Measurements from ENCODE around the gene PDXK. TPM values are rescaled to one million over a fixed set of nuclear protein-coding genes. Genes with fewer than 3 reads are reported as not detected.
A peak's percentile ranks its signal among the peaks of the same experiment; 100 is the strongest.

Gene PDXK
- total RNA-seq, 1 donor from 2014 or later: 63.8 TPM

DNA sequence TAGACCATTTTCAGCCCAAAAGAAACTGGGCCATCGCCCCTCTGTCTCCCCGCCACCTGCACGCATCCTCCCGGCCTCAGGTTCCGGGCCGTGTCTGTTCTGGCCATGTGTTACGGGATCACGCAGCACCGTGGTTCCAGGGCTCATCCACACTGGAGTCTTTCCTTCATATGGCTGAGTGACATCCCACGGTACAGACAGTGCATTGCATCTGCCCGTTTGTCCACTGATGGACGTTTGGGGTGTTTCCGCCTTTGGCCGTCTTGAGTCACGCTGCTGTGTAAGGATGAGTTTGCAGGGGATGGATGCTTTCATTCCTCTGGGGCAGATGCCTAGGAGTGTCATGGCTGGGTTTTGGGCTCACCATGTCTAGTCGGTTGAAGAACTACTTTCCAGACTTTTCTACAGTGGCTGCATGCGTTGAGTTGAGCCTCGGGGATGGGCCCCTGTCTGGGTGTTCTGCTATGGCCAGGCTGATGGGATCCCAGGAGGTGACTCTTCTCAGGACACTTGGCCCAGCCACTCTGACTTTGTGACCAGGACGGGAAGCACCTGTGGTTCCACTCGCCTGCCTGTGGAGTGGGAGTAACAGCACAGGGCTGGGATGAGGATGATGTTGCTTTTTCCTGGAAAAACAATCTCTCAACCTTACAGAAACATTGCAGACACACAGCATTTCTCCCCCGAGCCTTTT lies 87.2 kb downstream of the PDXK start:
- Mint-ChIP-seq H3K27me3 (ENCODE audit: unreplicated experiment) (peaks cover 2% of the 10 kb centered on the region), H3K27ac (ENCODE audit: unreplicated experiment) (no peak overlapping the region), H3K4me1 (ENCODE audit: low read depth, unreplicated experiment) (no peaks in the 10 kb centered on the region), H3K36me3 (ENCODE audit: unreplicated experiment) (peaks cover 5% of the 10 kb centered on the region), H3K9me3 (ENCODE audit: unreplicated experiment) (no peaks in the 10 kb centered on the region), H3K4me3 (ENCODE audit: unreplicated experiment) (no peak overlapping the region)
- DNase-seq: no peak
- TF ChIP-seq, protein P1, sequence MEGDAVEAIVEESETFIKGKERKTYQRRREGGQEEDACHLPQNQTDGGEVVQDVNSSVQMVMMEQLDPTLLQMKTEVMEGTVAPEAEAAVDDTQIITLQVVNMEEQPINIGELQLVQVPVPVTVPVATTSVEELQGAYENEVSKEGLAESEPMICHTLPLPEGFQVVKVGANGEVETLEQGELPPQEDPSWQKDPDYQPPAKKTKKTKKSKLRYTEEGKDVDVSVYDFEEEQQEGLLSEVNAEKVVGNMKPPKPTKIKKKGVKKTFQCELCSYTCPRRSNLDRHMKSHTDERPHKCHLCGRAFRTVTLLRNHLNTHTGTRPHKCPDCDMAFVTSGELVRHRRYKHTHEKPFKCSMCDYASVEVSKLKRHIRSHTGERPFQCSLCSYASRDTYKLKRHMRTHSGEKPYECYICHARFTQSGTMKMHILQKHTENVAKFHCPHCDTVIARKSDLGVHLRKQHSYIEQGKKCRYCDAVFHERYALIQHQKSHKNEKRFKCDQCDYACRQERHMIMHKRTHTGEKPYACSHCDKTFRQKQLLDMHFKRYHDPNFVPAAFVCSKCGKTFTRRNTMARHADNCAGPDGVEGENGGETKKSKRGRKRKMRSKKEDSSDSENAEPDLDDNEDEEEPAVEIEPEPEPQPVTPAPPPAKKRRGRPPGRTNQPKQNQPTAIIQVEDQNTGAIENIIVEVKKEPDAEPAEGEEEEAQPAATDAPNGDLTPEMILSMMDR (IDR thresholded peaks at IDR 0.05; ENCODE audit: partially characterized antibody, unreplicated experiment): no peak

DNA sequence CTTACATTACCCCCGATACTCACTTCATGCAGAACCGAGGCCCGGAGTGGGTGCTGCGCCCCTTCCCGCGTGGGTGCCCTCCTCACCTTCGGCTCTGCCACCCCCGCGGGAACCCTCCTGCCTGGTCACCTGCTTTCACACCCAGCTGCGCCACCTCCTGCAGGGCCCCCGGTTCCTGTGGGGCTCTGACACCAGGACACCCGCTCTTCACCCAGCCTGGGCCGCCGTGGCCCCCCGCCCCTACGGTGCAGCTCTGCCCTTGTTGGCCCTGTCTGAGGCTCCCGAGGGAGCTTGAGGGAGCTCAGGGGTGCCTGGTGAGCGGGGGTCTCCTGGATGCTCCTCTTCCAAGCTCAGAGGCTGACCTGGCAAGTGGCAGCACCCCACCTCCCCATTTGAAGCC lies 89.4 kb downstream of the PDXK start:
- Mint-ChIP-seq H3K36me3 (ENCODE audit: unreplicated experiment) (peaks cover 5% of the 10 kb centered on the region), H3K27me3 (ENCODE audit: unreplicated experiment) (no peaks in the 10 kb centered on the region), H3K4me3 (ENCODE audit: unreplicated experiment) (no peak overlapping the region), H3K4me1 (ENCODE audit: low read depth, unreplicated experiment) (no peaks in the 10 kb centered on the region), H3K27ac (ENCODE audit: unreplicated experiment) (no peak overlapping the region), H3K9me3 (ENCODE audit: unreplicated experiment) (no peaks in the 10 kb centered on the region)
- DNase-seq: no peak
- TF ChIP-seq, protein P1 (IDR thresholded peaks at IDR 0.05; ENCODE audit: partially characterized antibody, unreplicated experiment): no peak

DNA sequence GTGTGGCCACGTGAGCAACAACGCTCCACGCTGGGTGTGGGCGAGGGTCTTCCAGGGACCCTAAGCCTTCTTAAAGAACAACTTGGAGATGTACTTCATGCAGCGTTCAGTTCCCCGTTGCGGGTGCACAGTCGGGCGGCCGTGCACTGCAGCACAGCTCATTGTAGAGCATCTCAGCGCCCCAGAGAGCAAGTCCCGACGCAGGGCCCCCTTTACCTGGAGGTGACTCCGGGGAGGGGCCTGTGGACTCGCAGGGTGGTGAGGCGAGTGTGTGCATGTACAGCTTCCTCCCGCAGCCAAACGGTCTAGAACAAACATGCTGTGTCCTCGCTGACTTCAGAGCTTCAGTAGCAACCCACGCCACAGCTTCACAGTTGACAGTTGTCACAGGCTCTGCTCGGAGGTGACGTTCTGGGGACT lies 89.9 kb downstream of the PDXK start:
- Mint-ChIP-seq H3K27ac (ENCODE audit: unreplicated experiment) (no peak overlapping the region), H3K9me3 (ENCODE audit: unreplicated experiment) (no peaks in the 10 kb centered on the region), H3K36me3 (ENCODE audit: unreplicated experiment) (peaks cover 5% of the 10 kb centered on the region), H3K4me3 (ENCODE audit: unreplicated experiment) (no peak overlapping the region), H3K4me1 (ENCODE audit: low read depth, unreplicated experiment) (no peaks in the 10 kb centered on the region), H3K27me3 (ENCODE audit: unreplicated experiment) (no peaks in the 10 kb centered on the region)
- DNase-seq: no peak
- TF ChIP-seq, protein P1 (IDR thresholded peaks at IDR 0.05; ENCODE audit: partially characterized antibody, unreplicated experiment): no peak

DNA sequence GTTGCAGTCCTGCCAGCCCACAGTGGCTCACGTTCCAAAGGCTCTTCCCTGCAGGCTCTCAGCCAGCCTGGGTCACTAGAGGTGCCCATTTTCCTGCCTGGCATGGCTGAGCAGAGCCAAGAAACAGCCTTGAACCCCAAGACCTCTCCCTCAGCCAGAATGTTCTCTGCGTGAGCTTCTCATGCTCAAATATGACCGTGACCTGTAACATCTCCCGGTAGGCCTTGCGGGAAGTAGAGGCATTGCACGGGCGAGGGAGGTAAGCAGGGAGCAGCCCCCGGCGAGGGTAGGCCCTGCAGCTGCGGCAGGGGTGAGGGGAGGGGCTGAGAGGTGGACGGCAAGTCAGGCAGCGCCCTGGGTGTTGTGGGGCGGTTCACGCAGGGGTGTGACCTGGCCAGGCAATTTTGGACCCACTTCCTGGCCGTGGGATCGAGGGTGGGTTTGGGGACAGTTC lies 90.4 kb downstream of the PDXK start:
- Mint-ChIP-seq H3K27ac (ENCODE audit: unreplicated experiment) (peak overlapping the region; percentile 52), H3K27me3 (ENCODE audit: unreplicated experiment) (no peaks in the 10 kb centered on the region), H3K36me3 (ENCODE audit: unreplicated experiment) (peaks cover 5% of the 10 kb centered on the region), H3K4me3 (ENCODE audit: unreplicated experiment) (no peak overlapping the region), H3K4me1 (ENCODE audit: low read depth, unreplicated experiment) (no peaks in the 10 kb centered on the region), H3K9me3 (ENCODE audit: unreplicated experiment) (no peaks in the 10 kb centered on the region)
- TF ChIP-seq, protein P1 (IDR thresholded peaks at IDR 0.05; ENCODE audit: partially characterized antibody, unreplicated experiment): no peak
- no peak for DNase-seq

DNA sequence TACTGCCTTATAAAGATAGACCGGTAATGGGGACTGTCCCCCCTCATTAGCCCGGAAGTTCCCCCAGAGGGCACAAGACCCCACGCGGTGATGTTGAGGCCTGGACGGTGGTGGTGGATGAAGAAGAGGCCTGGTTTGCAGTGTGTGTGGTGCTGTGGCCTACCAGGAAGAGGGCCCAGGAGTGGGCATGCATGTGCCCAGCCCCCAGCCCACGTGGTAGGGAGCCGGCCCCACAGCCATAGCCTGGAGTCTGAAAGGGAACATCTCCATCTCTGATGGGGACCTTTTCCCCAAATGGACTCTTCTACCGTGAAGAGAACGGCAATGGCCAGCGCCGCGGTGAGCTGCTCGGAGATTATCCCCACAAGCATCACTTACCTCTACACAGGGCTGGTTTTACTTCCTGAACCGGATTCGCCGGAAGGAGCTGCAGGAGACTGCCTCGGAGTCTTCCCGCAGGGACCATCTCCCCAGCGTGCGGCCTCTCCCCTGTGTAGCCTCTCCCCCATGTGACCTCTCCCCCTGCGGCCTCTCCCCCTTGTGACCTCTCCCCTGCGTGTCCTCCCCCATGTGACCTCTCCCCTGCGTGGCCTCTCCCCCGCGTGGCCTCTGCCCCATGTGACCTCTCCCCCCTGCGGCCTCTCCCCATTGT lies 91.0 kb downstream of the PDXK start:
- H3K4me1 Mint-ChIP-seq (ENCODE audit: low read depth, unreplicated experiment): no peaks in the 10 kb centered on the region
- H3K4me3 Mint-ChIP-seq (ENCODE audit: unreplicated experiment): no peak overlapping the region
- peaks cover 5% of the 10 kb centered on the region for H3K36me3 Mint-ChIP-seq (ENCODE audit: unreplicated experiment)
- no peak overlapping the region for H3K27ac Mint-ChIP-seq (ENCODE audit: unreplicated experiment)
- no peaks in the 10 kb centered on the region for H3K9me3 Mint-ChIP-seq (ENCODE audit: unreplicated experiment)
- TF ChIP-seq, protein P1 (IDR thresholded peaks at IDR 0.05; ENCODE audit: partially characterized antibody, unreplicated experiment): no peak
- no peak for DNase-seq
- no peaks in the 10 kb centered on the region for H3K27me3 Mint-ChIP-seq (ENCODE audit: unreplicated experiment)
